Keratinocyte (primary cell): ENCODE measurements around the gene STPG4. TPM values are rescaled to one million over a fixed set of nuclear protein-coding genes. Genes with fewer than 3 reads are reported as not detected.

ENCODE experiments used
- DNase-seq: peaks from one replicate; pipeline ENCODE4 v3.0.0-alpha.2; 2011; ENCODE audit warnings: low read depth, missing footprints, low spot score
- FAIRE-seq: peaks from 2 replicates; lab custom pipeline; 2011; peaks lifted over from hg19 to GRCh38; lab: Jason Lieb, UNC
- H2AFZ ChIP-seq: 2 replicates; pipeline ENCODE4 v1.6.0; 2012; ENCODE audit warnings: low read length, control low read depth, inconsistent platforms; ENCODE audit not compliant: control insufficient read depth
- H3K27ac ChIP-seq: 2 replicates; pipeline ENCODE4 v1.5.1; 2011; ENCODE audit warnings: low read length; ENCODE audit not compliant: control insufficient read depth, insufficient read depth
- H3K27me3 ChIP-seq: 3 replicates; pipeline ENCODE4 v1.6.0; 2011; ENCODE audit warnings: low read length; ENCODE audit not compliant: control insufficient read depth, insufficient read depth; ENCODE audit errors: extremely low read depth
- H3K36me3 ChIP-seq, 2 experiments: 2 replicates in 1 of 2; 3 replicates in 1 of 2; pipeline ENCODE4 v1.5.1; 2011; ENCODE audit warnings: low read length in 2 of 2, mild to moderate bottlenecking in 1 of 2; ENCODE audit not compliant: control insufficient read depth in 2 of 2, insufficient read depth in 2 of 2; ENCODE audit errors: extremely low read depth in 1 of 2
- H3K4me1 ChIP-seq: 3 replicates; pipeline ENCODE4 v1.5.1; 2011; ENCODE audit warnings: low read length; ENCODE audit not compliant: control insufficient read depth, insufficient read depth; ENCODE audit errors: extremely low read depth
- H3K4me2 ChIP-seq: 3 replicates; pipeline ENCODE4 v1.6.0; 2011; ENCODE audit warnings: low read depth, low read length; ENCODE audit not compliant: control insufficient read depth, insufficient read depth; ENCODE audit errors: extremely low read depth
- H3K4me3 ChIP-seq, 3 experiments: fragments of 200-600 bp in 1 of 3; sonication (generic) in 1 of 3; 2 replicates in 2 of 3; 3 replicates in 1 of 3; pipeline ENCODE4 v1.5.1; 2011 to 2016; ENCODE audit warnings: low read length in 3 of 3, mild to moderate bottlenecking in 3 of 3, control low read depth in 2 of 3, inconsistent platforms in 1 of 3, low read depth in 1 of 3, mixed read lengths in 1 of 3, mixed run types in 1 of 3, moderate library complexity in 1 of 3; ENCODE audit not compliant: control insufficient read depth in 2 of 3, insufficient read depth in 2 of 3; ENCODE audit errors: extremely low read depth in 1 of 3
- H3K79me2 ChIP-seq: 2 replicates; pipeline ENCODE4 v1.6.0; 2012; ENCODE audit warnings: low read length; ENCODE audit not compliant: control insufficient read depth, insufficient read depth
- H3K9ac ChIP-seq: 3 replicates; pipeline ENCODE4 v1.6.0; 2011; ENCODE audit warnings: low read length; ENCODE audit not compliant: control insufficient read depth, insufficient read depth; ENCODE audit errors: extremely low read depth
- H3K9me1 ChIP-seq: 3 replicates; pipeline ENCODE4 v1.6.0; 2011; ENCODE audit warnings: low read length; ENCODE audit not compliant: control insufficient read depth, insufficient read depth; ENCODE audit errors: extremely low read depth
- H3K9me3 ChIP-seq: 2 replicates; pipeline ENCODE4 v1.5.1; 2012; ENCODE audit warnings: low read depth, low read length; ENCODE audit not compliant: control insufficient read depth
- H4K20me1 ChIP-seq: 3 replicates; pipeline ENCODE4 v1.6.0; 2011; ENCODE audit warnings: low read length; ENCODE audit not compliant: control insufficient read depth, insufficient read depth; ENCODE audit errors: extremely low read depth
- CTCF ChIP-seq, 3 experiments: IDR thresholded peaks in 1 of 3; conservative IDR thresholded peaks in 1 of 3; optimal IDR thresholded peaks in 1 of 3; 2 replicates in 2 of 3; 3 replicates in 1 of 3; pipeline versions ENCODE3 to v1.5.1; 2011; ENCODE audit warnings: low read length in 3 of 3, mild to moderate bottlenecking in 3 of 3, moderate library complexity in 2 of 3, control low read depth in 1 of 3, inconsistent platforms in 1 of 3; ENCODE audit not compliant: insufficient read depth in 2 of 3; ENCODE audit errors: extremely low read depth in 1 of 3
- EZH2 ChIP-seq: IDR thresholded peaks from one replicate; pipeline ENCODE4 v1.6.1; 2012; ENCODE audit warnings: inconsistent platforms, mild to moderate bottlenecking, low read length, moderate library complexity
- dilution Hi-C: fragments of 300-500 bp; cut with MboI; formaldehyde crosslinking; loops from one replicate; pipeline ENCODE4 v1.7.0; 2020; ENCODE audit warnings: low sequenced_read_pairs; ENCODE audit not compliant: extremely low pct_ligation_motif_present
- polyA plus RNA-seq, 5 experiments: library from polyadenylated mRNA; depleted of rRNA in 3 of 5; stranded (reverse) in 3 of 5; stranded (forward) in 1 of 5; unstranded in 1 of 5; fragments of >200 nt; gene quantifications; 1 replicate in 1 of 5; 2 replicates in 3 of 5; 3 replicates in 1 of 5; pipeline versions ENCODE4 v1.2.1 to v1.2.3, GENCODE V29; 2011 to 2012; ENCODE audit warnings: missing spikeins in 2 of 5, low read depth in 1 of 5, low replicate concordance in 1 of 5

The STPG4 gene
- polyA plus RNA-seq, 1 donor (not counting 4 experiments of a cell fraction or from before 2014, with no cell fraction given): 0.26 TPM

GRCh38 chr2:47167149-47167548 lies 12.0 kb upstream of the STPG4 start:
- no peaks in the 10 kb centered on the region for H3K27me3 ChIP-seq
- H3K4me2 ChIP-seq: no peak overlapping the region
- H3K4me3 ChIP-seq: no peak overlapping the region
- no peaks in the 10 kb centered on the region for H3K9me3 ChIP-seq
- dilution Hi-C loops: no loop called here
- no peak for DNase-seq
- H3K36me3 ChIP-seq: peaks cover 15 to 50% of the 10 kb centered on the region in 2 experiments
- H3K9ac ChIP-seq: no peak overlapping the region
- peaks cover 3% of the 10 kb centered on the region for H3K4me1 ChIP-seq
- H3K79me2 ChIP-seq: peaks cover 96% of the 10 kb centered on the region
- H3K27ac ChIP-seq: no peak overlapping the region
- H3K9me1 ChIP-seq: no peaks in the 10 kb centered on the region
- TF ChIP-seq EZH2: no peak
- no peak for TF ChIP-seq CTCF (optimal IDR thresholded peaks at IDR 0.05 in 1 of 3, IDR thresholded peaks at IDR 0.05 in 1 of 3, conservative IDR thresholded peaks at IDR 0.05 in 1 of 3; ENCODE audit: extremely low read depth in 1 of 3, insufficient read depth in 2 of 3, low read length in 3 of 3)
- H4K20me1 ChIP-seq: peaks cover 38% of the 10 kb centered on the region
- FAIRE-seq: no peak
- H2AFZ ChIP-seq: no peak overlapping the region

DNA sequence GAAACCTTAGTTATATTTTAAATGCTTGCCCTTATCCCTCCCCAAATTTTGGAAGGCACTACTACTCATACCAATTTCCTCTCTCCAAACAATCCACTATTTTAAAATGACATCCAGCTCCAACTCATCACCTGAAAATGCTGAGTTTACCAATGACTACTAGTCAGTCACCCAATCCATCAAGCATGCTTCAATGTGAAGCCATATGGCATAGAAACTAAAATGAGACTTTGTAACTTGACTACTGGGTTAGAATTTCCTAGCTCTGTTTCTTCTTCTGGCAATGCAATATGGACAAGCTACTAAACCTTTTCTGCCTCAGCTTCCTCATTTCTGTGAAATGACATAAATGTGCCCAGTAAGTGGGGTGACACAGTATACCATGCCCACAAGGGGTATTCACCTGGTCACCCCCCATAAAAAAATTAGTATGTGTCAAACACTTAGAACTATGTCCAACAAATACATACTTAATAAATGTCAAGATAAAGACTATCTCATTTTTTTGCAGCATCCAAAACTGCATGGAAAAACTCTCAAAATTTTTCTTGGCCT lies 10.0 kb upstream of the STPG4 start:
- H3K9me3 ChIP-seq: no peaks in the 10 kb centered on the region
- H3K36me3 ChIP-seq: peaks cover 21 to 55% of the 10 kb centered on the region in 2 experiments
- H3K9ac ChIP-seq: no peak overlapping the region
- peaks cover 80% of the 10 kb centered on the region for H3K79me2 ChIP-seq
- FAIRE-seq: no peak
- H3K4me1 ChIP-seq: no peaks in the 10 kb centered on the region
- no peak overlapping the region for H3K4me3 ChIP-seq
- H3K4me2 ChIP-seq: no peak overlapping the region
- no peak overlapping the region for H2AFZ ChIP-seq
- peaks cover 28% of the 10 kb centered on the region for H4K20me1 ChIP-seq
- no peak overlapping the region for H3K27ac ChIP-seq
- no peak for DNase-seq
- TF ChIP-seq EZH2 (no peak), CTCF (optimal IDR thresholded peaks at IDR 0.05 in 1 of 3, IDR thresholded peaks at IDR 0.05 in 1 of 3, conservative IDR thresholded peaks at IDR 0.05 in 1 of 3; ENCODE audit: extremely low read depth in 1 of 3, insufficient read depth in 2 of 3, low read length in 3 of 3) (no peak)
- no peaks in the 10 kb centered on the region for H3K27me3 ChIP-seq
- dilution Hi-C loops: no loop called here
- H3K9me1 ChIP-seq: no peaks in the 10 kb centered on the region
